Measurements from ENCODE around the gene DOK5. TPM values are rescaled to one million over a fixed set of nuclear protein-coding genes. Genes with fewer than 3 reads are reported as not detected.

The DOK5 gene
- total and polyA plus RNA-seq, 2 of the 4 experiments (the other 2 are of a cell fraction), result 2.8 to 3.9 TPM

DNA sequence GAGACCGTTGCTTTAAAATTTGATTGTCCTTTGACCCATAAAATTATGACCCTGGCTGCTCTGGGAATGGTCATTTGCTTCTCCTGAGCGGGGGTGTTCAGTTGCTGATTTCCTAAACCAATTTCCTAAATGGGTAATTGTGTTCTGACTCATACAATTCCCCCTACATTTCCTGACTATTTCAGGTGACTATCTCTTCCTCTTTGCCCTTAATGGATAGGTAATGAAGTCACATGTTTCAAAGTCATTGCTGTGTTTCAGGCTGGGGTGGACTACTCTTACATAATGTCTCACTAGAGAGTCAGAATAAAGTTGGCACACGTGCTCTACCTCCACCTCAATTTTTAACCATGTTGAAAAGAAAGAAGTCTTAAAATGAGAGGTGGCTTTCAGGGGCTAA, 109.8 kb downstream of the DOK5 start:
- Histone ChIP-seq H3K4me3 (ENCODE audit: insufficient read depth, low read depth, low read length) (no peak overlapping the region), H3K14ac (replicated peaks; ENCODE audit: low read depth, low read length) (no peak overlapping the region), H3K4ac (ENCODE audit: low read depth, low read length) (no peak overlapping the region), H3K23ac (ENCODE audit: low read depth, low read length) (no peak overlapping the region), H2AFZ (replicated peaks; ENCODE audit: low read length, poor library complexity) (no peak overlapping the region), H2BK15ac (ENCODE audit: low read depth, low read length) (no peak overlapping the region), H3K9ac (ENCODE audit: low read depth, low read length) (no peak overlapping the region), H3K18ac (ENCODE audit: low read depth, low read length) (no peak overlapping the region), H3K9me1 (ENCODE audit: insufficient read depth, low read length) (no peaks in the 10 kb centered on the region), H3K27me3 (ENCODE audit: control insufficient read depth, insufficient read depth, low read length) (no peaks in the 10 kb centered on the region), H3K9me3 (ENCODE audit: control insufficient read depth, insufficient read depth, low read length) (peaks cover 5% of the 10 kb centered on the region; the same call in 1 of the 2 replicates), H3K36me3 (ENCODE audit: control insufficient read depth, insufficient read depth, low read length) (no peaks in the 10 kb centered on the region), H4K8ac (ENCODE audit: low read depth in 2 of 2, low read length in 2 of 2) (no peak overlapping the region), H4K91ac (ENCODE audit: insufficient read depth, low read depth, low read length) (no peak overlapping the region), H3K4me1 (ENCODE audit: control insufficient read depth, insufficient read depth, low read length) (no peaks in the 10 kb centered on the region), H2BK20ac (ENCODE audit: low read depth, low read length) (no peak overlapping the region), H4K20me1 (ENCODE audit: insufficient read depth, low read length) (no peaks in the 10 kb centered on the region), H4K5ac (ENCODE audit: low read depth, low read length) (no peak overlapping the region), H2BK120ac (ENCODE audit: low read depth, low read length) (no peak overlapping the region), H3K4me2 (ENCODE audit: low read depth, low read length) (no peak overlapping the region), H3K79me1 (ENCODE audit: low read depth in 1 of 2, low read length in 2 of 2) (no peaks in the 10 kb centered on the region), H3K27ac (ENCODE audit: insufficient read depth, low read length) (no peak overlapping the region), H2AK9ac (replicated peaks; ENCODE audit: low read depth, low read length, poor library complexity) (no peak overlapping the region), H2AK5ac (ENCODE audit: low read depth, low read length) (no peak overlapping the region), H2BK5ac (ENCODE audit: low read depth, low read length, poor library complexity, severe bottlenecking) (no peak overlapping the region), H3K56ac (ENCODE audit: extremely low read depth, insufficient read depth, low read length) (no peak overlapping the region)
- no TSS peak for BruUV-seq (replicated peaks)
- dilution Hi-C loops (cut with HindIII; ENCODE audit: low sequenced_read_pairs, unreplicated experiment), result no loop called here
- DNase-seq, result no peak
- in situ Hi-C loops (cut with MboI; ENCODE audit: low sequenced_read_pairs), result no loop called here
- no peak for ATAC-seq (ENCODE audit: low read depth)
- ChIA-PET POLR2A (ENCODE audit: unreplicated experiment) (no interaction called here), CTCF (no interaction called here)
- intact Hi-C loops (cut with micrococcal nuclease), result no loop called here
- 20% methylated on average over 1 of the region's 3 CpGs; no CpG with 5 or more reads in 1 of the 2 experiments for WGBS, 2 experiments (ENCODE audit: extremely low coverage in 2 of 2, insufficient read length in 1 of 2)
- TF ChIP-seq RAD21 (IDR thresholded peaks at IDR 0.05; ENCODE audit: low read length) (no peak), CHD1 (IDR thresholded peaks at IDR 0.05; ENCODE audit: low read depth, low read length) (no peak), BHLHE40 (IDR thresholded peaks at IDR 0.05; ENCODE audit: low read depth, low read length) (no peak), MAZ (IDR thresholded peaks at IDR 0.05; ENCODE audit: borderline replicate concordance, low read depth, low read length) (no peak), NFE2L2 (IDR thresholded peaks at IDR 0.05; ENCODE audit: low read depth, low read length) (no peak), MXI1 (IDR thresholded peaks at IDR 0.05; ENCODE audit: borderline replicate concordance, low read depth, low read length) (no peak)
